Measurements from ENCODE around the gene PITPNM1.

GRCh38 chr11:67522844-67523555 is 17.8 kb upstream of the PITPNM1 start, which contains the start of gene CABP2:
- TF ChIP-seq, protein P1, sequence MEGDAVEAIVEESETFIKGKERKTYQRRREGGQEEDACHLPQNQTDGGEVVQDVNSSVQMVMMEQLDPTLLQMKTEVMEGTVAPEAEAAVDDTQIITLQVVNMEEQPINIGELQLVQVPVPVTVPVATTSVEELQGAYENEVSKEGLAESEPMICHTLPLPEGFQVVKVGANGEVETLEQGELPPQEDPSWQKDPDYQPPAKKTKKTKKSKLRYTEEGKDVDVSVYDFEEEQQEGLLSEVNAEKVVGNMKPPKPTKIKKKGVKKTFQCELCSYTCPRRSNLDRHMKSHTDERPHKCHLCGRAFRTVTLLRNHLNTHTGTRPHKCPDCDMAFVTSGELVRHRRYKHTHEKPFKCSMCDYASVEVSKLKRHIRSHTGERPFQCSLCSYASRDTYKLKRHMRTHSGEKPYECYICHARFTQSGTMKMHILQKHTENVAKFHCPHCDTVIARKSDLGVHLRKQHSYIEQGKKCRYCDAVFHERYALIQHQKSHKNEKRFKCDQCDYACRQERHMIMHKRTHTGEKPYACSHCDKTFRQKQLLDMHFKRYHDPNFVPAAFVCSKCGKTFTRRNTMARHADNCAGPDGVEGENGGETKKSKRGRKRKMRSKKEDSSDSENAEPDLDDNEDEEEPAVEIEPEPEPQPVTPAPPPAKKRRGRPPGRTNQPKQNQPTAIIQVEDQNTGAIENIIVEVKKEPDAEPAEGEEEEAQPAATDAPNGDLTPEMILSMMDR (conservative IDR thresholded peaks at IDR 0.05) = no peak
- TF ChIP-seq ZFX (IDR thresholded peaks at IDR 0.05) = no peak
